HepG2 (cell line): ENCODE measurements around the gene PXMP4. TPM values are rescaled to one million over a fixed set of nuclear protein-coding genes. Genes with fewer than 3 reads are reported as not detected.

Experiments used
- ATF5 ChIP-seq: sonication (generic); formaldehyde crosslinking; IDR thresholded peaks from 2 replicates; pipeline ENCODE4 v1.4.0; 2020; ENCODE audit warnings: mild to moderate bottlenecking, low read depth, missing genetic modification reagents
- ELF4 ChIP-seq: sonication (generic); formaldehyde crosslinking; IDR thresholded peaks from 2 replicates; pipeline ENCODE4 v1.5.0; 2020; ENCODE audit warnings: missing genetic modification reagents, mild to moderate bottlenecking, moderate library complexity, borderline replicate concordance
- FOXP1 ChIP-seq, 2 experiments: fragments of 450-650 bp in 1 of 2; IDR thresholded peaks; 2 replicates each; pipeline ENCODE4 v1.6.1; 2017 to 2018; ENCODE audit warnings: antibody characterized with exemption in 1 of 2
- MEIS2 ChIP-seq: sonication (generic); formaldehyde crosslinking; IDR thresholded peaks from 2 replicates; pipeline ENCODE4 v1.9.0; 2021; ENCODE audit warnings: mild to moderate bottlenecking, missing genetic modification reagents
- NFKBIZ ChIP-seq: IDR thresholded peaks from 2 replicates; pipeline ENCODE4 v1.6.1; 2018; ENCODE audit warnings: missing genetic modification reagents, missing compliant biosample characterization
- RFXANK ChIP-seq: IDR thresholded peaks from 2 replicates; pipeline ENCODE4 v1.6.1; 2016
- SAP130 ChIP-seq: IDR thresholded peaks from 2 replicates; pipeline ENCODE4 v1.6.1; 2016; ENCODE audit warnings: low read depth
- TEAD3 ChIP-seq: optimal IDR thresholded peaks from 2 replicates; pipeline ENCODE3; 2016; ENCODE audit warnings: borderline replicate concordance
- ZNF264 ChIP-seq: sonication (generic); formaldehyde crosslinking; IDR thresholded peaks from 2 replicates; pipeline ENCODE4 v1.4.0; 2020; ENCODE audit warnings: missing genetic modification reagents
- polyA plus RNA-seq, 8 experiments: library from polyadenylated mRNA; depleted of rRNA in 3 of 8; stranded (reverse) in 7 of 8; unstranded in 1 of 8; fragments of >200 nt; fragmentation: Illumina TruSeq in 4 of 8; extraction: Trizol in 4 of 8; gene quantifications; 2 replicates each; pipeline versions ENCODE4 v1.2.1 to v1.2.3, GENCODE V29; 2011 to 2016; ENCODE audit warnings: low read depth in 4 of 8, missing spikeins in 1 of 8, mixed read lengths in 1 of 8; ENCODE audit not compliant: insufficient read depth in 1 of 8
- total RNA-seq, 5 experiments: library from RNA; depleted of rRNA; stranded (reverse); fragments of >200 nt; fragmentation: Illumina TruSeq; extraction: Trizol; gene quantifications; 2 replicates each; pipeline ENCODE4 v1.2.3, GENCODE V29; 2016; ENCODE audit warnings: low read depth in 1 of 5
- TF ChIP-seq, protein P1 (sequence below): sonication (generic); formaldehyde crosslinking; IDR thresholded peaks from 2 replicates; pipeline ENCODE4 v1.8.1; 2022; ENCODE audit warnings: low read depth, mild to moderate bottlenecking, missing genetic modification reagents

PXMP4 gene
- total and polyA plus RNA-seq, 2 of the 13 experiments (the other 11 are each of a cell fraction or from before 2014, with no cell fraction given), result not detected

GRCh38 chr20:33721391-33722140 lies 1.5 kb upstream of the PXMP4 start (continued):
- TF ChIP-seq, protein P1, sequence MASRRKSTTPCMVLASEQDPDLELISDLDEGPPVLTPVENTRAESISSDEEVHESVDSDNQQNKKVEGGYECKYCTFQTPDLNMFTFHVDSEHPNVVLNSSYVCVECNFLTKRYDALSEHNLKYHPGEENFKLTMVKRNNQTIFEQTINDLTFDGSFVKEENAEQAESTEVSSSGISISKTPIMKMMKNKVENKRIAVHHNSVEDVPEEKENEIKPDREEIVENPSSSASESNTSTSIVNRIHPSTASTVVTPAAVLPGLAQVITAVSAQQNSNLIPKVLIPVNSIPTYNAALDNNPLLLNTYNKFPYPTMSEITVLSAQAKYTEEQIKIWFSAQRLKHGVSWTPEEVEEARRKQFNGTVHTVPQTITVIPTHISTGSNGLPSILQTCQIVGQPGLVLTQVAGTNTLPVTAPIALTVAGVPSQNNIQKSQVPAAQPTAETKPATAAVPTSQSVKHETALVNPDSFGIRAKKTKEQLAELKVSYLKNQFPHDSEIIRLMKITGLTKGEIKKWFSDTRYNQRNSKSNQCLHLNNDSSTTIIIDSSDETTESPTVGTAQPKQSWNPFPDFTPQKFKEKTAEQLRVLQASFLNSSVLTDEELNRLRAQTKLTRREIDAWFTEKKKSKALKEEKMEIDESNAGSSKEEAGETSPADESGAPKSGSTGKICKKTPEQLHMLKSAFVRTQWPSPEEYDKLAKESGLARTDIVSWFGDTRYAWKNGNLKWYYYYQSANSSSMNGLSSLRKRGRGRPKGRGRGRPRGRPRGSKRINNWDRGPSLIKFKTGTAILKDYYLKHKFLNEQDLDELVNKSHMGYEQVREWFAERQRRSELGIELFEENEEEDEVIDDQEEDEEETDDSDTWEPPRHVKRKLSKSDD (CRISPR knock-in tag), result no peak
- TF ChIP-seq ELF4 (CRISPR knock-in tag), result no peak
- peak; percentile 59 for TF ChIP-seq TEAD3 (CRISPR knock-in tag)
- peak; percentile 19; the same call in 1 of the 2 replicates for TF ChIP-seq MEIS2 (CRISPR knock-in tag)
- TF ChIP-seq RFXANK (CRISPR knock-in tag), result no peak
- TF ChIP-seq ZNF264 (CRISPR knock-in tag), result no peak
- 0 out of 2 replicates have a peak, but pooled peaks have one; percentile 29 for TF ChIP-seq SAP130 (CRISPR knock-in tag)
- TF ChIP-seq ATF5 (CRISPR knock-in tag), result no peak
- no peak for TF ChIP-seq FOXP1 (IDR thresholded peaks at IDR 0.05)
- peak; percentile 50; the same call in 1 of the 2 replicates for TF ChIP-seq FOXP1 (CRISPR knock-in tag; IDR thresholded peaks at IDR 0.05)
- TF ChIP-seq NFKBIZ, result no peak
